ENCODE data around the gene PTPRS. TPM values are rescaled to one million over a fixed set of nuclear protein-coding genes. Genes with fewer than 3 reads are reported as not detected.

Gene PTPRS
- total and polyA plus RNA-seq, 2 of the 8 experiments (the other 6 are each of a cell fraction or from before 2014, with no cell fraction given), result 96.8 to 223 TPM

DNA sequence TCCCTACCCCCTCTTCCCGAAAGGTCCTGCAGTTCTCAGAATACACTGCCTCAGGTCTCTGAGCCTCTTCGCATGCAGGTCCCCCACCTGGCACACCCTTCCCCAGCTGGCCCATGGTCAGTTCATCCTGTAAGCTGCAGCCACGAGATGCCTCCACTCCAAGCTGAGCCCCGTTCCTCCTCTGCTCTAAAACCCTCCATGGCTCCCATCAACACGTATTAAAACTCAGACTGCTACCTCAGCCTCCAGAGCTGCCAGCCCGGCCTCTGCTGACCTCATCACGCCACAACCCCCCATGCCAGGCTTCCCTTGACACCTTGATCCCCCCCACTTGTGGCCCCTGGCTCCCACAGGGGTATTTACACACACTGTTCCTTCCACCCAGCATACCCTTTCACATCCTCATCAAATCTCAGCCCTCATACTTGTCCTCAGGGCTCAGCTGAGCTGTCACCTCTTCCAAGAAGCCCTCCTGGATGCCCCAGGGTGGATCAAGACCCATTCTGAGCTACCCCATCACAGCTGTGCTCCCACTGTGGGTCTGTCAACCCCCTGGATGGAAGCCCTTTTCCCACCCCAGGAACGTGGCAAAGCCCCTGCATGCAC is 48.9 kb downstream of the PTPRS start (continued):
- TF ChIP-seq, protein P1, sequence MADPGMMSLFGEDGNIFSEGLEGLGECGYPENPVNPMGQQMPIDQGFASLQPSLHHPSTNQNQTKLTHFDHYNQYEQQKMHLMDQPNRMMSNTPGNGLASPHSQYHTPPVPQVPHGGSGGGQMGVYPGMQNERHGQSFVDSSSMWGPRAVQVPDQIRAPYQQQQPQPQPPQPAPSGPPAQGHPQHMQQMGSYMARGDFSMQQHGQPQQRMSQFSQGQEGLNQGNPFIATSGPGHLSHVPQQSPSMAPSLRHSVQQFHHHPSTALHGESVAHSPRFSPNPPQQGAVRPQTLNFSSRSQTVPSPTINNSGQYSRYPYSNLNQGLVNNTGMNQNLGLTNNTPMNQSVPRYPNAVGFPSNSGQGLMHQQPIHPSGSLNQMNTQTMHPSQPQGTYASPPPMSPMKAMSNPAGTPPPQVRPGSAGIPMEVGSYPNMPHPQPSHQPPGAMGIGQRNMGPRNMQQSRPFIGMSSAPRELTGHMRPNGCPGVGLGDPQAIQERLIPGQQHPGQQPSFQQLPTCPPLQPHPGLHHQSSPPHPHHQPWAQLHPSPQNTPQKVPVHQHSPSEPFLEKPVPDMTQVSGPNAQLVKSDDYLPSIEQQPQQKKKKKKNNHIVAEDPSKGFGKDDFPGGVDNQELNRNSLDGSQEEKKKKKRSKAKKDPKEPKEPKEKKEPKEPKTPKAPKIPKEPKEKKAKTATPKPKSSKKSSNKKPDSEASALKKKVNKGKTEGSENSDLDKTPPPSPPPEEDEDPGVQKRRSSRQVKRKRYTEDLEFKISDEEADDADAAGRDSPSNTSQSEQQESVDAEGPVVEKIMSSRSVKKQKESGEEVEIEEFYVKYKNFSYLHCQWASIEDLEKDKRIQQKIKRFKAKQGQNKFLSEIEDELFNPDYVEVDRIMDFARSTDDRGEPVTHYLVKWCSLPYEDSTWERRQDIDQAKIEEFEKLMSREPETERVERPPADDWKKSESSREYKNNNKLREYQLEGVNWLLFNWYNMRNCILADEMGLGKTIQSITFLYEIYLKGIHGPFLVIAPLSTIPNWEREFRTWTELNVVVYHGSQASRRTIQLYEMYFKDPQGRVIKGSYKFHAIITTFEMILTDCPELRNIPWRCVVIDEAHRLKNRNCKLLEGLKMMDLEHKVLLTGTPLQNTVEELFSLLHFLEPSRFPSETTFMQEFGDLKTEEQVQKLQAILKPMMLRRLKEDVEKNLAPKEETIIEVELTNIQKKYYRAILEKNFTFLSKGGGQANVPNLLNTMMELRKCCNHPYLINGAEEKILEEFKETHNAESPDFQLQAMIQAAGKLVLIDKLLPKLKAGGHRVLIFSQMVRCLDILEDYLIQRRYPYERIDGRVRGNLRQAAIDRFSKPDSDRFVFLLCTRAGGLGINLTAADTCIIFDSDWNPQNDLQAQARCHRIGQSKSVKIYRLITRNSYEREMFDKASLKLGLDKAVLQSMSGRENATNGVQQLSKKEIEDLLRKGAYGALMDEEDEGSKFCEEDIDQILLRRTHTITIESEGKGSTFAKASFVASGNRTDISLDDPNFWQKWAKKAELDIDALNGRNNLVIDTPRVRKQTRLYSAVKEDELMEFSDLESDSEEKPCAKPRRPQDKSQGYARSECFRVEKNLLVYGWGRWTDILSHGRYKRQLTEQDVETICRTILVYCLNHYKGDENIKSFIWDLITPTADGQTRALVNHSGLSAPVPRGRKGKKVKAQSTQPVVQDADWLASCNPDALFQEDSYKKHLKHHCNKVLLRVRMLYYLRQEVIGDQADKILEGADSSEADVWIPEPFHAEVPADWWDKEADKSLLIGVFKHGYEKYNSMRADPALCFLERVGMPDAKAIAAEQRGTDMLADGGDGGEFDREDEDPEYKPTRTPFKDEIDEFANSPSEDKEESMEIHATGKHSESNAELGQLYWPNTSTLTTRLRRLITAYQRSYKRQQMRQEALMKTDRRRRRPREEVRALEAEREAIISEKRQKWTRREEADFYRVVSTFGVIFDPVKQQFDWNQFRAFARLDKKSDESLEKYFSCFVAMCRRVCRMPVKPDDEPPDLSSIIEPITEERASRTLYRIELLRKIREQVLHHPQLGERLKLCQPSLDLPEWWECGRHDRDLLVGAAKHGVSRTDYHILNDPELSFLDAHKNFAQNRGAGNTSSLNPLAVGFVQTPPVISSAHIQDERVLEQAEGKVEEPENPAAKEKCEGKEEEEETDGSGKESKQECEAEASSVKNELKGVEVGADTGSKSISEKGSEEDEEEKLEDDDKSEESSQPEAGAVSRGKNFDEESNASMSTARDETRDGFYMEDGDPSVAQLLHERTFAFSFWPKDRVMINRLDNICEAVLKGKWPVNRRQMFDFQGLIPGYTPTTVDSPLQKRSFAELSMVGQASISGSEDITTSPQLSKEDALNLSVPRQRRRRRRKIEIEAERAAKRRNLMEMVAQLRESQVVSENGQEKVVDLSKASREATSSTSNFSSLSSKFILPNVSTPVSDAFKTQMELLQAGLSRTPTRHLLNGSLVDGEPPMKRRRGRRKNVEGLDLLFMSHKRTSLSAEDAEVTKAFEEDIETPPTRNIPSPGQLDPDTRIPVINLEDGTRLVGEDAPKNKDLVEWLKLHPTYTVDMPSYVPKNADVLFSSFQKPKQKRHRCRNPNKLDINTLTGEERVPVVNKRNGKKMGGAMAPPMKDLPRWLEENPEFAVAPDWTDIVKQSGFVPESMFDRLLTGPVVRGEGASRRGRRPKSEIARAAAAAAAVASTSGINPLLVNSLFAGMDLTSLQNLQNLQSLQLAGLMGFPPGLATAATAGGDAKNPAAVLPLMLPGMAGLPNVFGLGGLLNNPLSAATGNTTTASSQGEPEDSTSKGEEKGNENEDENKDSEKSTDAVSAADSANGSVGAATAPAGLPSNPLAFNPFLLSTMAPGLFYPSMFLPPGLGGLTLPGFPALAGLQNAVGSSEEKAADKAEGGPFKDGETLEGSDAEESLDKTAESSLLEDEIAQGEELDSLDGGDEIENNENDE (IDR thresholded peaks at IDR 0.05; ENCODE audit: insufficient replicate concordance, low read length), result no peak
- TF ChIP-seq NRF1 (IDR thresholded peaks at IDR 0.05; ENCODE audit: low read depth, low read length) (no peak), MAFK (IDR thresholded peaks at IDR 0.05; ENCODE audit: low read depth, low read length) (no peak), CHD1 (IDR thresholded peaks at IDR 0.05; ENCODE audit: low read depth, low read length) (no peak), TCF12 (IDR thresholded peaks at IDR 0.05; ENCODE audit: low read depth, low read length) (no peak), CTBP2 (IDR thresholded peaks at IDR 0.05; ENCODE audit: borderline replicate concordance, insufficient read depth, insufficient read length, low read length) (no peak)
- TF ChIP-seq, protein P2, sequence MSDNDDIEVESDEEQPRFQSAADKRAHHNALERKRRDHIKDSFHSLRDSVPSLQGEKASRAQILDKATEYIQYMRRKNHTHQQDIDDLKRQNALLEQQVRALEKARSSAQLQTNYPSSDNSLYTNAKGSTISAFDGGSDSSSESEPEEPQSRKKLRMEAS (IDR thresholded peaks at IDR 0.05), result no peak
- TF ChIP-seq, protein P3, sequence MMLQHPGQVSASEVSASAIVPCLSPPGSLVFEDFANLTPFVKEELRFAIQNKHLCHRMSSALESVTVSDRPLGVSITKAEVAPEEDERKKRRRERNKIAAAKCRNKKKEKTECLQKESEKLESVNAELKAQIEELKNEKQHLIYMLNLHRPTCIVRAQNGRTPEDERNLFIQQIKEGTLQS (IDR thresholded peaks at IDR 0.05; ENCODE audit: insufficient read depth, low read depth, low read length), result no peak

All from H1 (cell line).